NOMO-1 treated with DMSO at 0.1 percent for 48 hours (cell line): Measurements from ENCODE around the gene DLG2.

Experiments
- DNase-seq: peaks from one replicate; lab custom pipeline; 2025; ENCODE audit not compliant: unreplicated experiment; lab: John Stamatoyannopoulos, UW

DLG2 gene

DNA sequence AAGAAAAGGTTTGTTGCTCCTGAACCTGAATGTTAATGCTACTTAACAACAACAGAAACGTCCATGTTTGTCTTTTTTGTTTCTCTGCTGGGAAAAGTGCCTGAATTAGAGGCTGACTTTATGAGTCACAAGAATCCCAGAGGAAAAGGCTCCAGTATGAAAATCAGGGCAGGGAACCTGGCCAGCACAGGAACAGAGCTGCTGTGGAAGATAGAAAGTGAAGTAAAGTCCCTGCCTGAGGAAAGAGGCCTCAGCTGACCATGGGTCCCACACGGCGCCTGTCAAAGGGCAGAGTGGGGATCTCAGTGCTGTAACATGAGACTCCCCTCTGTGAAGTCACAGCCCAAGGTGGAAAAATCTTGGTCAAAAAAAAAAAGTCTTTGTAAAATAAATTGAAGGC is 1708.7 kb downstream of the DLG2 start:
- DNase-seq, result no peak

DNA sequence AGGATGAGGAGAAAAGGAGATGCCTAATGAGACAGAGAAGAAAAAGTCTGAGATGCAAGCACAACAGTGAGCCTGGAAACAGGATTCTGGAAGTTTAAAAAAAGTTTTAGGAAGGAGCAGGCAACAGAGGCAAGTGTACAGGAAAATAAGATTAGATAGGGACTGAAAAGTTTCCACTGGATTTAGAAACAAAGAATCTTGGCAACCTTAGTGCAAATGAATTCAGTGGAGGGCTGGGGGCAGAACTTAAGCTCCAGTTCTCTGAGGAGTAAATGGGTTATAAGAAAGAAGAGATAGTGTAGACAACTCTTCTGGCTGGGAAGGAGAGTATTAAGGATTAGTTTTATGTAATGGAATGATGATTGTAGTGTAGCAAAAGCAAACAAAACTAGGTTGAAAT is 1712.1 kb downstream of the DLG2 start:
- DNase-seq, result no peak

DNA sequence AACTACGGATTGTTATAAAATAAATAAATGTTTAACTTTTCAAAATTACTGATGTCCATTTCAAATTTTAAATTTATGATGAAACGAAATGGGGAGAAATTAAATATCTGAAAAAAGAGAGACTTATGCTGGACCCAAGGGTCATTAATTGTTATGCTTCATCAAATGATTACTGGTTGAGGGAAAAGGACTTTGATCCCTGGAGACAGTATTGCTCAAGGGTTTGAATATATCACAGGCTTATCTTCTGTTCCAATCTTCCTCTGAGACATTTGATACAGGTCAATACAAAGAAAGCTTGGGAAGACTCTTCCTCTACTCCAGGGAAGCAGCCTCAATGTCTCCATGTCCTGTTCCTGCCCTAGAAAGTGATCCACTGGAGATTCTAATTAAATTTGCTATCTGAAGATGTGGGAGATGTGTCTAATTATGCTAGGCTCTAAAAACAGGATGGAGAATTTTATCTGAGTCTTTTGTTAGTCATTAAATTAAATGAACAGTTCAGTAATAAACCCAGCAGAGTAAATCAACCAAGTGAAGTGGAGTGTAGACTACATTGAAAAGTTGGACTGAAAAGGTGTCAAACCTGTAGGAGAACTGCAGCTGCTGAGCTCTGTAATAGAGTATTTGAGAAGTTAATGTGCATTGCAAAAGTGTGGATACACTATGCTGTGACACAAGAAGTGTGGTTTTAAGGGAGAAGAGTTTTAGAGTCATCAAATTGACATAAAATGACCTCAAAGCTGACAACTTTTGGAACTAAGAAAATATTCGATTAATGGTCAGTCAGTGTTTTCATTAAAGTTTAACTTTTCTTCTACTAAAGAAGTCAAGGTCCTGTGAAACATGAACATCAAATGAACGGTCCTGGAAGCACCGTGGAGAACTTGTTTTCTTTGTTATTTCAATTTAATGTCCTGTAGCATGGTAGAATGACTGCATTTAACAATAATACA is 1717.3 kb downstream of the DLG2 start:
- no peak for DNase-seq

DNA sequence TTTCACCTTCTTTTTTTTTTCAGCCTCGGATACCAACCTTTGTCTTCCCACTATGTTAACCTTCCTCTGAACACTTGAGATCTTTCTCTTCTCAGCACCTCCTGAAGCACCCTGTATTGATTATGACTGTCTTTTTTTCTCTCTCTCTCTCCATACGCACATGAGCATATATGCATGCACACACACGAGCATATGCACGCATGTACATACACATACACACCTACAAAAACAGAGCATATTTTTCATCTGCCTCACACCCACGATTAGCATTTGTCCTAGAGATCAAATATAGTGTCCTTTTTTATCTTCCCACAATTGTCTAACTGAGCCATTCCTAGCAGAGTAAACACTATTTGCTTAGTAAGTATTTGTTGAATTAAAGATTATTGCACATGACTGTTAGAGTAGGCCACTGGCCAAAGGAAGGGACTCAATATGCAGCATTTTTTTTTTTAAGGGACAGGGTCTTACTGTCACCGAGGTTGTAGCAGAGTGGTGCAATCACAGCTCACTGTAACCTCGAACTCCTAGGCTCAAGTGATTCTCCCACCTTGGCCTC is 1718.8 kb downstream of the DLG2 start:
- no peak for DNase-seq

DNA sequence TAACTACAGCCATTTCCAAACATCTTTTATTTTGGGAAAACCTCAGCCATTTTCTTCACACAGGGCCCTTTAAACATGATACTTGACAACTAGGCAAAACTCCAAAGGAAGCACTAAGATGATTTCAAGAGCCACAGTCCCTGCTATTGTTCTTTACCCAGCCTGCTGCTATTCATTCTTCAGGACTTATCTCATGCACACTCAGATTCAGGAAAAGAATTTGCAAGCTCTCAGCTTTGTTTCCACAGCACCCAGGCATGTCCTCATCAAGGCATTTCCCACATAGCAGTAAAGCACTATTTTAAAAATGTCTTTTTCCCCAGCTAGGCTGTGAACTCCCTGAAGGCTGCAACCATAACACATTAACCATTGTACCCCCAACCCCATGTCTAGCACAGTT is 1731.6 kb downstream of the DLG2 start:
- DNase-seq, result no peak

DNA sequence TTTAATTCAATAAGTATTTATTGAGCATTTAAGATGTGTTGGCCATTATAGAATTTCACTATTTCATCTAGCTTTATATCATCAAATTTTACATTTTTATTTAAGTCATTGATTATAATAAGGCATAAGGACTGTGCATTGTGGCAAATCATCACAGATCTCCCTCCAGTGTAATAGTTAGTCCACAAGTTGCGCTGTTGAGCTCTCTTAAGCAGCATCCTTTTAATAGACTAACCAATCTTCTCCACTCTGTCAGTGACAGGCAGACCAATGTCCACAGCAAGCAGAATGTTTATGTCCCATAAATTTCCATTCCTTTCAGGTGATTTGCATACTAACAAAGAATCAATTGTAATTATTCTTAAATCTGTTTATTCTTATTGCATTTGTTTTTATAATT is 1745.7 kb downstream of the DLG2 start:
- DNase-seq, result no peak

DNA sequence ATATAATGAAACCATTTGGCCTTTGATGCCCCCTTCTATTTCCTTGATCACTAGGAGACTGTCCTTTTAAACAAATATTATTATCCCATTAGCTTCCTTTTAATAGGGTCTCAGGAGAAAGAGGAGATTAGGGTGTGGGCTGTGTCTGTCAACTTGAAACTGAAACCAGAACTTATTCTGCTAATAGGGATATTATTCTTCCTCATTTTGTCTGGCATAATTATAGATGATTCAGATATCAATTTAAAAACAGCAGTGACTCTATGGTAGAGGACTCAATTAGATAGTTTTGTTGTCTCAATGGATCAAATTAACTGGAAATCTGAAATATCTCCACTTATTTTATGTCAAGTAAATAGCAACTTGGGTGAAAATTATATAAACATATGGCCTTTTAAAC is 1756.1 kb downstream of the DLG2 start:
- no peak for DNase-seq

DNA sequence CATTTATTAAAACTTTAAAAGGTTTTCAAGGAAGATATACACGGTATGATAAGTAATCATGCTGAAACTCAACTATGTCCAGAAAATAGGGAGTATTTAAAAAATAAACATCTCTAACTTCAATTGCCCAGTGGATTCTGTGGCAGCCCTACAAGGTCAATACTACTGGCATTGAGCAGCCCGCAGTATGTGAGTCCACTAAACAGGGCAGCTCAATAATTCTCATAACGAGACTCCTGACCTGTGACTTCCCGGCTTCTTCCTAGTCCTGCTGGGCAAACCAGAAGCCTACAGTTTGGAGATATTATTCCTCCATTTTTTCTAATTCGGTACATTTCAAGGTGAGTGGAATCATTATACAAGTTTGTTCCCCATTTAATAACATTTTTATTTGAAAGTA is 1760.5 kb downstream of the DLG2 start:
- DNase-seq, result no peak

DNA sequence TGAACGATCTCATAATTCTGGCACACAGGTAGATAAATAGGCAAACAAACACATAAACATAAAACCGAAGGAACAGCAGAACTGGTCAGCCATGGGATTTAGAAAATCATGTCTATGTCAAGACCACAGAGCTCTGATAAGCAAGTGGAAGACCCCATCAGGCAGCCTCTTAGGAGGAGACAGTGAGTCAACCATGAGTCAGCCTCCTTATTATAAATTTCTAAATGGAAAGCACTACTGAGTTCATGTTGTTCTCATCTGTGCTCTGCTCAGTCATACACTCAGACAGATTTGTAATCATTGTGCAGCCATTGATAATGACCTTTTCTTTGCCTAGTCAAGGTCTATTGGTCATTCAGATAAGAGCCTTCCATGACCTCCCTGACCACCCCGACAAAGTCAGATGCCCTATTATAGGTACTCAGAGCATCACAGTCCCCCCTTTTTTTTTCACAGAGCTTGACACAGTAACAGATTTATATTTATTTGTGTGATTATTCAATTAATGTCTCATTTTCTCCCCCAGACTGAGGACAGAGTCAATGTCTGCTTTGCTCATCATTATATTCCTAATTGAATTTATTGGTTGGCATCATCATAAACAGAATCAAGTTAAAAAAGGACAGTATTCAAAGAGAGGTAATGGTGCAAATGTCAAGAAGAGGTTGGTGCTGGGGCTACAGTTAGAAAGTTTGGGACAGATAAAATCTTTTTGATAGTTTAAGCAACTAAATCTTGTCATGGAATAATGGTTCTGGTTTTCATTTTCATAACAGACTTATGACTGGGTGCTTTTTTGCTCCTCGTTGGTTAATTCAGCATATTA is 1761.3 kb downstream of the DLG2 start:
- no peak for DNase-seq

DNA sequence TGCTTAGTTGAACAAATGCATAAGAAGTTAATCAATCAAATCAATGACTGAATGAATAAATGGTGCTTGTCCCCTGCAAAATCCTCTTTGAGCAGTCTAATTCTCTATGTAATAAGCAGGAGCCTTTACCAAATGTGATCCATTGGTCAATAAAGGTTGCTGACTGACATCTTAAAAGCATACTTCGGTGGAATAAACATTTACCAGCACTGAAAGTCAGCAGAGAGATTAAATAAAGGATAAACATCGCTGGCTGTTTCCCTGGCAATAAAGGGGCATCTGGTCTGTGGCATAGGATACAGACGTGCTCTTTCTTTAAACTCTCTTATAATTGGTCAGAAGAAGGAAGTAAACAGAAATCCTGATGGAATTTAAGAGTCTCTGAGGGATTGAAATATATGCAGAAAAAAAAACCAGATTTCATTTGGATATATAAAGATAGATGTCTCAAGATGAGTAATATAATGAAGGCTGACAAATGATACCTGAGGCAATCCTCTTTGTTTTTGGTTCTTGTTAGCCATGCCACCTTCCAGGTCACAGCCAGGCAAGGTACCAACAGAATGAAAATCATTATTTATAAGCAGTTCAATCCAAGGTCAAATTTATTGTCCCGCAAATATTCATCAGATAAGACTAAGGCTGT is 1762.6 kb downstream of the DLG2 start:
- no peak for DNase-seq

DNA sequence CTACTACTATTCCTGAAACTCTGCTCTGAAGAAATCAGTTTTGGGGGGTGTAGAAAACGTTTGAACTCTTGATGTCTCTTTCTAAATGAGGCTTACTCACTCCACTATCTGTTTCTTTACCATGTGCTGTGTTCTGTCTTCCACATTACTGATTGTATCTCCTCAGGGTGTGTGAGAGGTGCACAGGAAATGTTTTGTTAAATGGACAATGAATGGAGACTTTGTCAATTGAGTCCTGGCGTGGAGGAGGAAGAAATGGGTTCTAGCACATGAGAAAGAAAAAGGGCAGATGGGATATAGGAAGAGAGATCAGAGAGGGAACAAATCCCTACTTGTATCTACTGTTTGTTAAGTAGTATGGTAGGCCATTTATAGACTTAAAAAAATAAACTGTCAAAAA is 1763.9 kb downstream of the DLG2 start:
- no peak for DNase-seq

DNA sequence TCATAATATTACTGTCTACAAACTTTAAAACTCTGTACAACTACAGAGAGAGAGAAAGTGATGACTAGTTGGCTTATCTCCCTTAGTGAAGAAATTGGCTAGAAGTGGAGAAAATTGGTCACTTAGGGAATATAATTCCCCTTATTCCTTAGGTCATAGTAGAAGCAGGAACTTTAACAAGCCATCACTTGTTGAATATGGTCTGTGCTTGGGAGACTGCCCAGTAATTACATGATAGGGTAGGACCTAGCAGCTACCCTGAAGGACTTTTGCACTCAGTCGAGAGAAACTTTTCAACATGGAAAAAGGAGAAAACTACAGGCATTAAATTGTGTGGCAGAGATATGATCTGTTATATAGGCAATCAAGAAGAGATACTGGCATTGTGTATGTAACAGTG is 1764.5 kb downstream of the DLG2 start:
- DNase-seq, result no peak

DNA sequence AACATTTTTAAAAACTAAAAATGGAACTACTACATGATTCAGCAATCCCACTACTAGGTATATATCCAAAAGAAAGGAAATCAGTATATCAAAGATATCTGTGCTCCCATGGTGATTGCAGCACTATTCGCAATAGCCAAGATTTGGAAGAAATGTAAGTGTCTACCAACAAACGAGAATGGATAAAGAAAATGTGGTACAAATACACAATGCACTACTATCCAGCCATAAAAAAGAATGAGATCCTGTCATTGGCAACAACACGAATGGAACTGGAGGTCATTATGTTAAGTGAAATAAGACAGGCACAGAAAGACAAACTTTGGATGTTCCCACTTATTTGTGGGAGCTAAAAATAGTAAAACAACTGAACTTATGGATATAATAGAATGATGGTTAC is 1765.1 kb downstream of the DLG2 start:
- DNase-seq, result no peak

DNA sequence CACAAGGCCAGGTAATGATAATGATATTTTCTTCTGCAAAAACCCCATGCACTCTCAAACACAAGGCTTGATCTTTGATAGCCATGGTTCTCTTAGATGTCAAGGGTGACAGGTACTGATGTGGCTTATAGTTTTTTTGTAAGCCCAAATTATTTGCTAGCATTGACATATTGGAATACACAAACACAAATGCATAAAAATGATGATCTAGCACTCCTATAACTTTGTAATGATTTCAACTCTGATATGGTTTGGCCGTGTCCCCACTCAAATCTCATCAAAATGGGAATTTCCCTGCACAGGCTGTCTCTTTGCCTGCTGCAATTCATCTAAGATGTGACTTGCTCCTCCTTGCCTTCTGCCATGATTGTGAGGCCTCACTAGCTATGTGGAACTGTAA is 1768.5 kb downstream of the DLG2 start:
- no peak for DNase-seq

DNA sequence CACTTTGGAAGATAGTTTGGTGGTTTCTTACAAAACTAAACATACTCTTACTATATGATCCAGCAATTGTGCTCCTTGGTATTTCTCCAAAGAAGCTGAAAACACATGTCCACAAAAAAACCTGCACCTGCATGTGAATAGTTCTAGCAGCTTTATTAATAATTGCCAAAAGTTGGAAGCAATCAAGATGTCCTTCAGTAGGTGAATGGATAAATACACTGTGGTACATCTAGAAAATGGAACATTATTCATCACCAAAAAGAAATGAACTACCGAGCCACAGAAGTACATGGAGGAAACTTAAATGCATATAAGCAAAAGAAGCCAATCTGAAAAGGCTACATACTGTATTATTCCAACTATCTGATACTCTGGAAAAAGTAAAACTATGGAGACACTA is 1771.9 kb downstream of the DLG2 start:
- DNase-seq, result no peak

DNA sequence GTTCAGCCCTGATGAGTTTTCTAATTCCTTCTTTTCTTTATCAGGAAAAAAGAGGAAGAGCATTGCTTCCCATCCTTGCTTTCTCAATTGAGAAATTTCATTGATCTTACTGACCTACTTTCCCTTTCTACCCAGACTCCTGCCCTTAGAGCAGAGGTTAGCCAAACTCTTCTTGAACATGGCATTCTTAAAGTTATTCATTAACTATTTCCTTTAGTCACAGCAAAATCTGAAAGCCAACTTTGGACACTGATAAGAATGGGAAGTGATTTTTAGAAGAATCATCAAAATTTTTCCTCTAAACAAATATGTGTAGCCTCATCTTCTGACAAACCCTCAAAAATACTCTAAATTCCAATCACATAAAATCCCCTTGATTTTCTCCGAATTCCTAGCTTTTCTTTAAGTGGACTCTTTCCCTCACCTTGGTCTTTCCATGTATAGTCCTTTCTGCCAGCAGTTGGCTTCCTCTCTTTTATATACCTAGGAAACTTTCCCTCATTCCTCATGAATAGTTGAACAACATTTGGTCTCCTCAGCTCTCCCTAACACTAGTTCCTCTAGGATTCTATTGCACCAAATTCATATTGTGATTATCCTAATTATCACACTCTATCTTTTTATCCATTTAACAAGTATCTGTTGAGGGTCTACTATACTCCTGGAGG is 1774.2 kb downstream of the DLG2 start:
- no peak for DNase-seq

DNA sequence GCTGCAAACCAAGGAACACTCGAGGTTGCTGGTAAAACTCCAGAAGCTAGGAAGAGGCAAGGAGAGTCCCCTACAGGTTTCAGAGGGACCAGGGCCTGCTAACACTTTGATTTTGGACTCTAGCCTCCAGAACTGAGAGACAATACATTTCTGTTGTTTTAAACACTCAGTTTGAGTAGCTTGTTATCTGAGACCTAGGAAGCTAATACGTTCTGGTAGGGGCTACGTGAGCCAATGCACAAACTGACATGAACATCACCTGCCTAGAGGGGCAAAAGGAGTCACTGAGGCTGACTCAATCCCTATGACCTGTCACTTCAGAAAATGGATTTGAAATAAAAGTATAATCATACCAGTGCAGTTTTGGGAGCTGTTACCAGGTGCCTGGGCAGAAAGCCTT is 1775.1 kb downstream of the DLG2 start:
- no peak for DNase-seq

DNA sequence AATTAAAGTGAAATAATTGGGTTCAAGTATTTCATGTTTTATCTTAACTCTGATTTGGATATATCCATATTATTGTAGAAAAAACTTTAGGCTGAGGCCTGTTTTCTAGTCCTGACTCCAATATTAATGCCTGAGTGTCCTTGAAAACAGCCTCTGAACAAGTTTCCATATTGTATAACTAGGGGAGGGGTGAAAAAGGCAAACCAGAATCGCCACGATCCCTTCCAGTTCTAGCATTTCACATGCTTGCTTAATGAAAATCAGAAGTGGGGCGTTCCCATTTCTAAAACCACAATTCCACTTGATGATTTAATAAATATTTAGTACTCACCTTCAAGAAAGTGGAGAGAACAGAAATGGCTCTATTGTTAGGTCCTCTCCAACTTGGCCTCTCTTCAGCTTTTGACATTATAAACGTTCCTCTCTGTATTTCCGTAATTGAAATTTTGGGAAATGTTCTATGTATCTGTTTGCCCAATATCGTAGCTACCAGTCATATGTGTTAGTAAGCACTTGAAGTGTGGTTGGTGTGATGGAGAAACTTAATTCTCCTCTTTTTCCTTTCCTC is 1779.6 kb downstream of the DLG2 start:
- no peak for DNase-seq

DNA sequence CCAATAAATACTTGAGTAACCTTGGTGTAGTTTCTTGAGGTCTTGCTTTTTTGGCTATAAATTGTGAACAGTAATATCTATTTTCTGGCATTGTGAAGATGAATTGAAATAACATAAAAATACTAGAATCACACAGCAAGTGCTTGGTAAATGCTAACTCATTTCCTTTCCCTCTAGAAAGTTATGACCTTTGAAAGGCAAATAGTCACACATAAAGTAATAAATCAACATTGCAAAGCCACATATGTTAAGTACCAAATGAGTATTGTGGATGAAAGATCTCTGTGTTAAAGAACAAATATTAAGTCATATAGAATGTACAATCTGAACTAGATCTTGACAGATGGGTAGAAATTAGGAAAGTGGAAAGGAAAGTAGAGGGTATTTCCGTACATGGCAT is 1781.3 kb downstream of the DLG2 start:
- no peak for DNase-seq

DNA sequence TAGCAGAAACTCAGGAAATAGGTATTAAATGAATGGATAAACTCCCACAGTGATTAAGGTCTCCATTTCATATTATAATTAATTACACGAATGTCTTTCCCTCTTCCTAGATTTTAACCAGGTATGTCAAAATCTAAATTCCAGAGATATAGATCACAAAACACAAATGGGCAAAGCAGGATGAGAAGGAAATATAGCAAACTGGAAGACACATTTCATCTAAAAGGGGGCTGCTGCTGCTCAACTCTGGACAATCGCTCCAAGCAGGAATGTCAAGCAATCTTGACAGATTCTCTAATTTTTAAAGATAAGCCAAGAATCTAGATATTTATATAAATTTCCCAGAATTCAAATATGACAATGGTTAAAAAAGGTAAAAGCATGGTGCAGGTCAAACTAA is 1786.8 kb downstream of the DLG2 start:
- DNase-seq, result no peak
